HCT116 (cell line): ENCODE measurements around the gene DIDO1.

Experiments used
- CEBPB ChIP-seq: IDR thresholded peaks from 2 replicates; pipeline ENCODE4 v1.6.1; 2012; ENCODE audit warnings: low read depth
- ELF1 ChIP-seq: IDR thresholded peaks from 2 replicates; pipeline ENCODE4 v1.6.1; 2012; ENCODE audit warnings: low read depth, borderline replicate concordance
- EZH2 ChIP-seq: fragments of 200-600 bp; sonication (generic); IDR thresholded peaks from 2 replicates; pipeline ENCODE4 v1.6.1; 2017; ENCODE audit warnings: antibody characterized with exemption, mixed run types
- POLR2A ChIP-seq: IDR thresholded peaks from 2 replicates; pipeline ENCODE4 v1.7.0; 2011; ENCODE audit warnings: borderline replicate concordance; ENCODE audit not compliant: insufficient read depth, insufficient read length; ENCODE audit errors: extremely low read depth
- RAD21 ChIP-seq: IDR thresholded peaks from 2 replicates; pipeline ENCODE4 v1.6.1; 2012; ENCODE audit warnings: low read depth, mild to moderate bottlenecking
- SIN3A ChIP-seq: IDR thresholded peaks from 2 replicates; pipeline ENCODE4 v1.6.1; 2012; ENCODE audit warnings: low read depth
- SP1 ChIP-seq: IDR thresholded peaks from 2 replicates; pipeline ENCODE4 v1.6.1; 2012; ENCODE audit warnings: low read depth
- TCF7L2 ChIP-seq: IDR thresholded peaks from 2 replicates; pipeline ENCODE4 v1.7.0; 2011; ENCODE audit warnings: borderline replicate concordance, inconsistent platforms; ENCODE audit not compliant: insufficient read depth, insufficient read length; ENCODE audit errors: extremely low read depth
- YY1 ChIP-seq: IDR thresholded peaks from 2 replicates; pipeline ENCODE4 v1.6.1; 2011; ENCODE audit warnings: low read length, low read depth, moderate library complexity, mild to moderate bottlenecking; ENCODE audit not compliant: insufficient replicate concordance; ENCODE audit errors: extremely low read depth
- TF ChIP-seq, protein P1 (sequence below), 3 experiments: fragments of 200-600 bp in 1 of 3; sonication (generic) in 1 of 3; IDR thresholded peaks in 2 of 3; conservative IDR thresholded peaks in 1 of 3; 2 replicates each; pipeline ENCODE4 v1.5.1; 2012 to 2017; ENCODE audit warnings: low read depth in 2 of 3, low read length in 2 of 3, antibody characterized with exemption in 1 of 3, borderline replicate concordance in 1 of 3, control low read depth in 1 of 3, mild to moderate bottlenecking in 1 of 3, mixed read lengths in 1 of 3, mixed run types in 1 of 3, moderate library complexity in 1 of 3; ENCODE audit not compliant: insufficient read depth in 1 of 3
- TF ChIP-seq, protein P2 (sequence below): IDR thresholded peaks from 2 replicates; pipeline ENCODE4 v1.6.1; 2012; ENCODE audit warnings: low read depth

DNA sequence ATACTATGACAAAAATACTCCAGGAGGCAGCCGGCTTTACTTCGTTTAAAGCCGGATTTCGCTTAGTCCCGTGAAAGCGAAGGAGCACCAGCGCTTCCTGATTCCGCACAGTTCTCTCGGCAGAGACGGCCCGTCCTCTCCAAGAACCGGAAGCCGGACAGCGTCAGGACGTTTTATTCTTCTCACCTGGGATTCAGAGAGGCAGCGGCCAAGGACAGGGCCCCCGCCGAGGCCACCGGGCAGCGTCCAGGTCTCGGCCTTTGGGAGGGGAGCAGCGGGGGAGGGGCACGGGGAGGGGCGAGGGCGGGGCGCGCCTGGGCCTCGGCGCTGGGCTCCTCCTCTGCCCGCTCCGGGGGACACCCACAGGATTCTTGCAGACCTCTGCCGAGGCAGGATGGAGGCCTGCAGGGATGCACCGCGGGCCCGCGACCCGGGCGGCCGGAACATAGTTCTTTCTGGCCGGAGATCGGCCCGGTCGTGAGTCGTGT lies 2.8 kb upstream of the DIDO1 start:
- TF ChIP-seq TCF7L2 (no peak), EZH2 (no peak), SIN3A (no peak), POLR2A (no peak), CEBPB (no peak), SP1 (no peak), RAD21 (no peak), YY1 (no peak), ELF1 (no peak)
- TF ChIP-seq, protein P1, sequence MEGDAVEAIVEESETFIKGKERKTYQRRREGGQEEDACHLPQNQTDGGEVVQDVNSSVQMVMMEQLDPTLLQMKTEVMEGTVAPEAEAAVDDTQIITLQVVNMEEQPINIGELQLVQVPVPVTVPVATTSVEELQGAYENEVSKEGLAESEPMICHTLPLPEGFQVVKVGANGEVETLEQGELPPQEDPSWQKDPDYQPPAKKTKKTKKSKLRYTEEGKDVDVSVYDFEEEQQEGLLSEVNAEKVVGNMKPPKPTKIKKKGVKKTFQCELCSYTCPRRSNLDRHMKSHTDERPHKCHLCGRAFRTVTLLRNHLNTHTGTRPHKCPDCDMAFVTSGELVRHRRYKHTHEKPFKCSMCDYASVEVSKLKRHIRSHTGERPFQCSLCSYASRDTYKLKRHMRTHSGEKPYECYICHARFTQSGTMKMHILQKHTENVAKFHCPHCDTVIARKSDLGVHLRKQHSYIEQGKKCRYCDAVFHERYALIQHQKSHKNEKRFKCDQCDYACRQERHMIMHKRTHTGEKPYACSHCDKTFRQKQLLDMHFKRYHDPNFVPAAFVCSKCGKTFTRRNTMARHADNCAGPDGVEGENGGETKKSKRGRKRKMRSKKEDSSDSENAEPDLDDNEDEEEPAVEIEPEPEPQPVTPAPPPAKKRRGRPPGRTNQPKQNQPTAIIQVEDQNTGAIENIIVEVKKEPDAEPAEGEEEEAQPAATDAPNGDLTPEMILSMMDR (IDR thresholded peaks at IDR 0.05 in 2 of 3, conservative IDR thresholded peaks at IDR 0.05 in 1 of 3; ENCODE audit: borderline replicate concordance in 1 of 3, insufficient read depth in 1 of 3, low read depth in 2 of 3, low read length in 2 of 3), result no peak
- TF ChIP-seq, protein P2, sequence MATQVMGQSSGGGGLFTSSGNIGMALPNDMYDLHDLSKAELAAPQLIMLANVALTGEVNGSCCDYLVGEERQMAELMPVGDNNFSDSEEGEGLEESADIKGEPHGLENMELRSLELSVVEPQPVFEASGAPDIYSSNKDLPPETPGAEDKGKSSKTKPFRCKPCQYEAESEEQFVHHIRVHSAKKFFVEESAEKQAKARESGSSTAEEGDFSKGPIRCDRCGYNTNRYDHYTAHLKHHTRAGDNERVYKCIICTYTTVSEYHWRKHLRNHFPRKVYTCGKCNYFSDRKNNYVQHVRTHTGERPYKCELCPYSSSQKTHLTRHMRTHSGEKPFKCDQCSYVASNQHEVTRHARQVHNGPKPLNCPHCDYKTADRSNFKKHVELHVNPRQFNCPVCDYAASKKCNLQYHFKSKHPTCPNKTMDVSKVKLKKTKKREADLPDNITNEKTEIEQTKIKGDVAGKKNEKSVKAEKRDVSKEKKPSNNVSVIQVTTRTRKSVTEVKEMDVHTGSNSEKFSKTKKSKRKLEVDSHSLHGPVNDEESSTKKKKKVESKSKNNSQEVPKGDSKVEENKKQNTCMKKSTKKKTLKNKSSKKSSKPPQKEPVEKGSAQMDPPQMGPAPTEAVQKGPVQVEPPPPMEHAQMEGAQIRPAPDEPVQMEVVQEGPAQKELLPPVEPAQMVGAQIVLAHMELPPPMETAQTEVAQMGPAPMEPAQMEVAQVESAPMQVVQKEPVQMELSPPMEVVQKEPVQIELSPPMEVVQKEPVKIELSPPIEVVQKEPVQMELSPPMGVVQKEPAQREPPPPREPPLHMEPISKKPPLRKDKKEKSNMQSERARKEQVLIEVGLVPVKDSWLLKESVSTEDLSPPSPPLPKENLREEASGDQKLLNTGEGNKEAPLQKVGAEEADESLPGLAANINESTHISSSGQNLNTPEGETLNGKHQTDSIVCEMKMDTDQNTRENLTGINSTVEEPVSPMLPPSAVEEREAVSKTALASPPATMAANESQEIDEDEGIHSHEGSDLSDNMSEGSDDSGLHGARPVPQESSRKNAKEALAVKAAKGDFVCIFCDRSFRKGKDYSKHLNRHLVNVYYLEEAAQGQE, result no peak
